K562 (cell line): ENCODE measurements around the gene TFPI. TPM values are rescaled to one million over a fixed set of nuclear protein-coding genes. Genes with fewer than 3 reads are reported as not detected.
"Not testable (repeated sequence)": the region's sequence is repeated elsewhere in the genome, so short reads cannot be mapped to it uniquely, and the experiment has no call there.

Experiments
- ATAC-seq: fragments of 200-7000 bp; cut with Tn5 transposase; 3 replicates; pipeline ENCODE4 v1.9.1; 2020; ENCODE audit warnings: moderate library complexity
- BruUV-seq: library from RNA; stranded (reverse); fragments of 400-500 nt; replicated peaks from 2 replicates; lab custom pipeline; 2021; lab: Mats Ljungman, UMichigan
- CTCF ChIA-PET: fragments of 300-600 bp; formaldehyde crosslinking; extraction: SDS; loops from one replicate; lab custom pipeline; 2021; ENCODE audit warnings: low intra/inter-chr PET ratio; lab: Yijun Ruan, JAX
- POLR2A ChIA-PET: fragments of 300-600, 350-650 bp; sonication (Branson Sonifier 250); formaldehyde crosslinking; extraction: SDS; loops from one replicate; lab custom pipeline; 2021; ENCODE audit warnings: antibody characterized with exemption, inconsistent platforms; lab: Yijun Ruan, JAX
- DNase-seq, 4 experiments: peaks; one replicate each; pipeline versions ENCODE4 v3.0.0 to v3.0.0-alpha.2; 2011 to 2018; ENCODE audit warnings: low spot score in 3 of 4, mixed read lengths in 3 of 4; ENCODE audit errors: extremely low read depth in 1 of 4
- FAIRE-seq: peaks from 2 replicates; lab custom pipeline; 2011; peaks lifted over from hg19 to GRCh38; lab: Jason Lieb, UNC
- H2AFZ ChIP-seq: 2 replicates; pipeline ENCODE4 v1.6.0; 2011; ENCODE audit warnings: low read depth, low read length, control low read depth, inconsistent platforms
- H3K27ac ChIP-seq: fragments of 200-600 bp; 3 replicates; pipeline ENCODE4 v1.8.0; 2011; ENCODE audit warnings: low read depth, mild to moderate bottlenecking, control low read depth, inconsistent platforms, low read length, moderate library complexity, mixed read lengths; ENCODE audit errors: extremely low read depth
- H3K27me3 ChIP-seq, 2 experiments: fragments of 300-600 bp in 1 of 2; 2 replicates in 1 of 2; 3 replicates in 1 of 2; pipeline versions ENCODE4 v1.6.0 to v1.8.0; 2011; ENCODE audit warnings: inconsistent platforms in 2 of 2, low read length in 2 of 2, mild to moderate bottlenecking in 1 of 2, mixed read lengths in 1 of 2, moderate library complexity in 1 of 2; ENCODE audit not compliant: control insufficient read depth in 2 of 2, insufficient read depth in 2 of 2
- H3K36me3 ChIP-seq: fragments of 300-600 bp; 3 replicates; pipeline ENCODE4 v1.8.0; 2011; ENCODE audit warnings: mild to moderate bottlenecking, low read length, inconsistent platforms; ENCODE audit not compliant: control insufficient read depth, insufficient read depth
- H3K4me1 ChIP-seq, 2 experiments: fragments of 200-600 bp in 1 of 2; replicated peaks in 1 of 2; 2 replicates in 1 of 2; 3 replicates in 1 of 2; pipeline versions ENCODE4 v1.5.1 to v1.8.0; 2011; ENCODE audit warnings: inconsistent platforms in 2 of 2, low read length in 2 of 2, mild to moderate bottlenecking in 1 of 2, mixed read lengths in 1 of 2, moderate library complexity in 1 of 2; ENCODE audit not compliant: control insufficient read depth in 2 of 2, insufficient read depth in 2 of 2
- H3K4me2 ChIP-seq: 2 replicates; pipeline ENCODE4 v1.6.1; 2011; ENCODE audit warnings: low read length, control low read depth, inconsistent platforms, mixed read lengths; ENCODE audit not compliant: insufficient read depth
- H3K4me3 ChIP-seq: fragments of 200-600 bp; sonication (generic), shearing (Covaris generic); 2 replicates; pipeline ENCODE4 v1.5.1; 2016; ENCODE audit warnings: control low read depth, inconsistent platforms
- H3K79me2 ChIP-seq: fragments of 200-600 bp; 3 replicates; pipeline ENCODE4 v1.8.0; 2011; ENCODE audit warnings: low read length, inconsistent platforms; ENCODE audit not compliant: control insufficient read depth, insufficient read depth
- H3K9ac ChIP-seq, 2 experiments: 2 replicates each; pipeline versions ENCODE4 v1.6.0 to v1.6.1; 2011; ENCODE audit warnings: low read depth in 2 of 2, low read length in 2 of 2, control low read depth in 1 of 2, inconsistent platforms in 1 of 2, mild to moderate bottlenecking in 1 of 2, mixed read lengths in 1 of 2; ENCODE audit not compliant: insufficient read depth in 1 of 2
- H3K9me1 ChIP-seq: one replicate; pipeline ENCODE4 v1.6.0; 2011; ENCODE audit warnings: inconsistent platforms, mild to moderate bottlenecking, low read length, moderate library complexity; ENCODE audit not compliant: control insufficient read depth, insufficient read depth
- H3K9me3 ChIP-seq: replicated peaks from 2 replicates; pipeline ENCODE4 v1.5.1; 2011; ENCODE audit warnings: low read depth, low read length, inconsistent platforms; ENCODE audit not compliant: control insufficient read depth, insufficient read depth
- H4K20me1 ChIP-seq: replicated peaks from 2 replicates; pipeline ENCODE4 v1.6.1; 2011; ENCODE audit warnings: low read length, inconsistent platforms, mixed read lengths; ENCODE audit not compliant: control insufficient read depth, insufficient read depth
- CHD1 ChIP-seq: fragments of 200-600 bp; sonication (generic); IDR thresholded peaks from one replicate; pipeline ENCODE4 v1.6.1; 2012; ENCODE audit warnings: mild to moderate bottlenecking, moderate library complexity, low read length, inconsistent platforms
- FOXM1 ChIP-seq, 2 experiments: fragments of 450-650 bp in 1 of 2; sonication (generic) in 1 of 2; formaldehyde crosslinking in 1 of 2; IDR thresholded peaks; 2 replicates each; pipeline versions ENCODE4 v1.6.1 to v1.9.0; 2017 to 2022; ENCODE audit warnings: low read depth in 2 of 2, mild to moderate bottlenecking in 2 of 2, missing genetic modification reagents in 1 of 2, moderate library complexity in 1 of 2
- KDM5B ChIP-seq: fragments of 200-600 bp; sonication (generic); IDR thresholded peaks from 2 replicates; pipeline ENCODE4 v1.6.1; 2012; ENCODE audit warnings: low read depth, mild to moderate bottlenecking, moderate library complexity, low read length, control low read depth, inconsistent platforms; ENCODE audit not compliant: insufficient replicate concordance
- ZFX ChIP-seq: sonication (generic); formaldehyde crosslinking; IDR thresholded peaks from 2 replicates; pipeline ENCODE4 v1.8.0; 2022; ENCODE audit warnings: mild to moderate bottlenecking, missing genetic modification reagents, moderate library complexity
- WGBS: fragments of 100-300 bp; shearing (Covaris generic); methylation state at CpG from one replicate; pipeline ENCODE4 v1.1.6; 2016; ENCODE audit warnings: low coverage, mixed read lengths; ENCODE audit not compliant: insufficient coverage; ENCODE audit errors: missing lambda C conversion rate; 5-methylcytosine and 5-hydroxymethylcytosine counted together
- in situ Hi-C: fragments of 300-500 bp; cut with MboI; formaldehyde crosslinking; loops from 4 replicates; pipeline ENCODE4 v1.15.0; 2018; ENCODE audit warnings: inconsistent platforms, mixed read lengths
- intact Hi-C: fragments of 100-400 bp; cut with micrococcal nuclease; formaldehyde crosslinking; loops from 2 replicates; pipeline ENCODE4 v1.14.2; 2022
- polyA plus RNA-seq, 8 experiments: library from polyadenylated mRNA; depleted of rRNA in 4 of 8; stranded (reverse) in 5 of 8; unstranded in 3 of 8; fragments of >200 nt; fragmentation: Nextera tagmentation in 2 of 8; fragmentation: Illumina TruSeq in 1 of 8; extraction: Ambion mirVana in 2 of 8; extraction: Trizol in 1 of 8; gene quantifications; 2 replicates each; pipeline versions ENCODE4 v1.2.1 to v1.2.3, GENCODE V29; 2011 to 2014; ENCODE audit warnings: inconsistent platforms in 1 of 8, missing spikeins in 1 of 8
- total RNA-seq, 7 experiments: library from RNA; depleted of rRNA in 6 of 7; stranded (reverse); fragments of >200 nt in 6 of 7; fragmentation: Illumina TruSeq in 2 of 7; extraction: Trizol in 2 of 7; gene quantifications; 2 replicates each; pipeline versions ENCODE4 v1.2.1 to v1.2.3, GENCODE V29; 2011 to 2021; ENCODE audit warnings: low replicate concordance in 1 of 7

The TFPI gene
- total and polyA plus RNA-seq, 9 of the 15 experiments (the other 6 are each of a cell fraction or from before 2014, with no cell fraction given), result 53.5 to 219 (median 100) TPM

- H3K4me1 ChIP-seq; intact Hi-C loops; H3K79me2 ChIP-seq; H4K20me1 ChIP-seq; H3K27me3 ChIP-seq; H2AFZ ChIP-seq; H3K9ac ChIP-seq; FAIRE-seq; H3K27ac ChIP-seq; H3K4me3 ChIP-seq; BruUV-seq; H3K36me3 ChIP-seq; ATAC-seq; DNase-seq; H3K9me1 ChIP-seq; TF ChIP-seq FOXM1 (IDR thresholded peaks at IDR 0.05; ENCODE audit: low read depth): not testable (repeated sequence)
- whole genome bisulfite sequencing, result 85% methylated on average over 18 of the region's 18 CpGs
- Histone ChIP-seq H3K9me3 (peaks cover 30% of the 10 kb centered on the region), H3K4me2 (peak overlapping the region; percentile 8; the same call in 1 of the 2 replicates)
- 0 out of 2 replicates have a peak, but pooled peaks have one; percentile 17 for TF ChIP-seq FOXM1 (CRISPR knock-in tag; IDR thresholded peaks at IDR 0.05; ENCODE audit: low read depth)
- peak; percentile 11 for TF ChIP-seq KDM5B
- TF ChIP-seq CHD1, result peak; percentile 43
- TF ChIP-seq ZFX, result peak; percentile 10
- CTCF ChIA-PET, result interaction anchor here (0.9 kb wide), 1 partner anchor 10 kb away, joined by 3 read pairs; no protein-coding TSS in a partner anchor
- in situ Hi-C loops, result loop anchor here (25.0 kb wide), 1 partner anchor 1902 kb away; no protein-coding TSS in a partner anchor
- POLR2A ChIA-PET, result interaction anchor here (0.9 kb wide), 1 partner anchor 37 kb away, joined by 3 read pairs; no protein-coding TSS in a partner anchor
Observed at GRCh38 chr2:187510419-187511355, 43.5 kb downstream of the TFPI start.
